ENCODE measurements around the gene PNPLA2.

Gene PNPLA2

DNA sequence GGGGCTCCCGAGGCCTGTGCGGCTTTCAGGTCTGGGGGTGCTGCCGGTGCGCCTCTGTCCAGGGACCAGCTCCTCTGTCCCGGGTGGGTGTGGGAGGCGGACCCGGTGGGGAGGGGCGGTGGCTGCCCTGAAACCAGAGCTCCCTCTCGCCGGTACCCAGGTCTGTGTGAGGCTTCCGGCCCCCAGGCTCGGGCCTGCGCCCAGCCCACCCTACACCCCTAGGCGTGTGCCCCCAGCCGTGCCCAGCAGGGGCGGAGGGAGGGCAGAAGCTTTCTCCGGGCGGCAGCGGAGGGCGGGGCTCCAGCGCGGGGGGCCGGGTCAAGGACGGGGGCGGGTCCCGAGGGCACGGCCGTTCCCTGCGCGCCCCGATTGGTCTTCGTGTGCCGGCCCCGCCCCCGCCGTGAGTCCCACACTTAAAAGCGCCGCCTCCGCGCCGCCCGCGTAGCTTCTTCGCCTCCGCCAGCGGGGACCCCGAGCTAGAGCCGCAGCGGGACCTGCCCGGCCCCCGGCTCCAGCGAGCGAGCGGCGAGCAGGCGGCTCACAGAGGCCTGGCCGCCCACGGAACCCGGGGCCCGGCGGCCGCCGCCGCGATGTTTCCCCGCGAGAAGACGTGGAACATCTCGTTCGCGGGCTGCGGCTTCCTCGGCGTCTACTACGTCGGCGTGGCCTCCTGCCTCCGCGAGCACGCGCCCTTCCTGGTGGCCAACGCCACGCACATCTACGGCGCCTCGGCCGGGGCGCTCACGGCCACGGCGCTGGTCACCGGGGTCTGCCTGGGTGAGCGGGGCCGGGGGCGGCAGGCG lies 616 bp downstream of the PNPLA2 start:
- DNase-seq (ENCODE audit: low read depth): peak; percentile 92

- peak; percentile 91 for DNase-seq (ENCODE audit: low read depth)
These were observed 1.4 kb downstream of the PNPLA2 start for GRCh38 chr11:819943-820649.

- DNase-seq (ENCODE audit: low read depth): peak; percentile 65
These were observed 2.2 kb downstream of the PNPLA2 start for GRCh38 chr11:820655-821511.

DNA sequence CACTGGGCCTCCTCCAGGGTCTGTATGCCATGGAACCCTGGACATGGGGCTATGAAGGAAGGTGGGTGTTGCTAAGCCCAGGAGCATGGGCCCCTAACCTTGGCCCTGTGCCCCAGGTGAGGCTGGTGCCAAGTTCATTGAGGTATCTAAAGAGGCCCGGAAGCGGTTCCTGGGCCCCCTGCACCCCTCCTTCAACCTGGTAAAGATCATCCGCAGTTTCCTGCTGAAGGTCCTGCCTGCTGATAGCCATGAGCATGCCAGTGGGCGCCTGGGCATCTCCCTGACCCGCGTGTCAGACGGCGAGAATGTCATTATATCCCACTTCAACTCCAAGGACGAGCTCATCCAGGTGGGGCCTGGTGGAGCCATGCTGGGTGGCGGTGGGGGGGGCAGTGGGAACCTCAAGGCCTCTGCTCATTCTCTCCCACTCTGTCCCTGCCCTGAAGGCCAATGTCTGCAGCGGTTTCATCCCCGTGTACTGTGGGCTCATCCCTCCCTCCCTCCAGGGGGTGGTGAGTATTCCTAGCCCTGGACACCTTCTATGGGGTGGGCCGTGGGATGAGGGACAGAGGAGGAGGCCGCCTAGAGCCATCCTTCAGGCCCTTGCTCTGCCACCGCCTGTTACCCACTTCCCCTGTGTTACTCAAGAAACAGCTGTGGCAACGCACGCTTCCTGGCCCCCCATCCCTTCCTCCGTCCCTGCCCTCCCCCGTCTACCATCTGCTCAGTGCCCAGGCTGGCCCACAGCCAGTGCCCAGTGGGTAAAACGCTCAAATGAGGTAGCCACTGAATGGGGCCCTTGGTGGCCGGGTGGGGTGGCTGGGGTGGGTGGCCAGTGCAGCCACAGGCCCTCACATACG lies 3.0 kb downstream of the PNPLA2 start:
- DNase-seq (ENCODE audit: low read depth): no peak

- DNase-seq (ENCODE audit: low read depth): no peak
These were observed 5.0 kb downstream of the PNPLA2 start for GRCh38 chr11:823441-824291.

DNA sequence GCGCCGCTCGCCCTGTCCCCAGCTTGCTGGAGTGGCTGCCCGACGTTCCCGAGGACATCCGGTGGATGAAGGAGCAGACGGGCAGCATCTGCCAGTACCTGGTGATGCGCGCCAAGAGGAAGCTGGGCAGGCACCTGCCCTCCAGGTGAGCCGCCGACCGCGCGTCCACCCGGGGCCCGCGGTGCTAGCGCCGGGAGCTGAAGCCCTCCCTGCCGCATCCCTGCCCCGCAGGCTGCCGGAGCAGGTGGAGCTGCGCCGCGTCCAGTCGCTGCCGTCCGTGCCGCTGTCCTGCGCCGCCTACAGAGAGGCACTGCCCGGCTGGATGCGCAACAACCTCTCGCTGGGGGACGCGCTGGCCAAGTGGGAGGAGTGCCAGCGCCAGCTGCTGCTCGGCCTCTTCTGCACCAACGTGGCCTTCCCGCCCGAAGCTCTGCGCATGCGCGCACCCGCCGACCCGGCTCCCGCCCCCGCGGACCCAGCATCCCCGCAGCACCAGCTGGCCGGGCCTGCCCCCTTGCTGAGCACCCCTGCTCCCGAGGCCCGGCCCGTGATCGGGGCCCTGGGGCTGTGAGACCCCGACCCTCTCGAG lies 5.7 kb downstream of the PNPLA2 start:
- no peak for DNase-seq (ENCODE audit: low read depth)

- no peak for DNase-seq (ENCODE audit: low read depth)
These were observed 6.2 kb downstream of the PNPLA2 start for GRCh38 chr11:824942-825341.

- DNase-seq (ENCODE audit: low read depth): no peak
These were observed 6.9 kb downstream of the PNPLA2 start for GRCh38 chr11:825366-826226.

DNA sequence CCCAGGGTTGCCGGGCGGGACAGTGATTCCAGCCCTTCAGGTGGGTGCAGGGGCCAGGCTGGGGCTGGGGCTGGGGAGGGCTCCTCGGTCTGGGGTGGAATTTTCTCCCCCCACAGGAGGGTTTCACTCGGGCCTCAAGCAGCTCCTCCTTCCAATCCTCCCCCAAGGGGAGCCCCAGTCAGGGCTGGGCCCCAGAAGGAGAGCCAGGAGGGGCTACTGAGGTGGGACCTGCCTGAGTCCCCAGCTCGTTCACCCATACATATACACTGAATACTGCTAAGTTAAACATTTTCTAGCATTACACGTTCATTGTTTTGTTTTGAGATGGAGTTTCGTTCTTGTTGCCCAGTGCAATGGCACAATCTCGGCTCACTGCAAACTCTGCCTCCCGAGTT lies 7.5 kb downstream of the PNPLA2 start:
- DNase-seq (ENCODE audit: low read depth): no peak

DNA sequence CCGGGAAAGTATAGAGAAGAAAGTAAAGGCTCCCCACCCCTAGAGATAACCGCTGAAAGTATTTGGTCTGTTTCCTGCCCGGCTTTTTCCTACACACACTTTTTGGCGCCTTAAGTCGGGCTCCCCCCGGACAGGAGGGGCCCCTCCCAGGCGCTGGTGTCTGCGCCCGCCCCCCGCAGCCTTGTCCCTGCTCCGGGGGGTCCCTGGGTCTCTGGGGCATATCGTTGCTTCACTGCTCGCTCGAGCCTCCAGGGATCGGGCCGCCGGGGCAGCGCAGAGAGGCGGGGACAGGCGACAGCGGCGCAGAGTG lies 8.1 kb downstream of the PNPLA2 start:
- no peak for DNase-seq (ENCODE audit: low read depth)

- DNase-seq (ENCODE audit: low read depth): no peak
These were observed 8.6 kb downstream of the PNPLA2 start for GRCh38 chr11:827146-827896.

DNA sequence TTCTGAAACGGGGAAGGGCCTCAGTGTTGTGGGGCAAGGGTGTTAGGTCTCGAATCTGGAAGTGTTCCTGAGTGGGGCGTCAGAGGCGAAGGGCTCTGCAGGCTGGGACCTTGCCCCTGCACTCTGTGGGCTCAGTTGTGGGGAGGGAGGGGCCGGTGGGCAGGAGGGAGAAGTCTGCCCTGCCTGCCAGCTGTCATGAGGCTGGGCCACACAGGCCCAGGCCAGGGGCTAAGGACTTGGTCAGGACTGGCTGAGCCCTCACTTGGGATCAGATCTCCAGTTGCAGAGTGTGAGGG lies 9.1 kb downstream of the PNPLA2 start, which contains the start of gene CRACR2B:
CRACR2B (plus strand) TSS at position 23 of the 296 bp plus-strand sequence. CDS start 689 bp downstream, outside the sequence.
- DNase-seq (ENCODE audit: low read depth): no peak

- DNase-seq (ENCODE audit: low read depth): no peak
These were observed 9.9 kb downstream of the PNPLA2 start for GRCh38 chr11:828506-829175.

GRCh38 chr11:829176-829846 lies 10.6 kb downstream of the PNPLA2 start:
- DNase-seq (ENCODE audit: low read depth): no peak

DNA sequence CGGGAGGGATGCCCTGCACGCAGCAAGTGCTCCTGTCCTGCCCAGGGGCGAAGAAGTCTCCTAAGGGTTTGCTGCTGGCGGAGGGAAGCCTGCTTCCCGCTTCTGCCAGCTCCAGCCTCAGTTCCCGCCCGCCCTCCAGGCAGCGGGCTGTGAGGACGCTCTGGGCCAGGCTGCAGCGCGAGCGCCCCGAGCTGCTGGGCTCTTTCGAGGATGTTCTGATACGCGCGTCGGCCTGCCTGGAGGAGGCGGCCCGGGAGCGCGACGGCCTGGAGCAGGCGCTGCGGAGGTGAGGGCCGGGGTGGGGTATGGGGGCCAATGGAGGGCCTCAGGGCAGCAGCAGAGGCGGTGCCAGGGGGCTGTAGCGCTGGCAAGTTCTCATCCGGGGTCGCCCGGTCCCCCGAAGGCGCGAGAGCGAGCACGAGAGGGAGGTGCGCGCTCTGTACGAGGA lies 11.2 kb downstream of the PNPLA2 start:
- no peak for DNase-seq (ENCODE audit: low read depth)

GRCh38 chr11:830295-831117 lies 11.8 kb downstream of the PNPLA2 start:
- peak; percentile 83 for DNase-seq (ENCODE audit: low read depth)
